ENCODE data around the gene GPD1.
A peak's percentile ranks its signal among the peaks of the same experiment; 100 is the strongest.

Gene GPD1

GRCh38 chr12:50110762-50111351 is 7.0 kb downstream of the GPD1 start:
- H3K27ac ChIP-seq (ENCODE audit: low read length) = peak overlapping the region; percentile 85
- peak overlapping the region; percentile 47 to 49 for H3K9ac ChIP-seq (ENCODE audit: low read length in 2 of 2)
- H3K4me3 ChIP-seq (ENCODE audit: low read length in 2 of 2) = peak overlapping the region; percentile 60 to 69
- H3K27me3 ChIP-seq (ENCODE audit: control insufficient read depth in 1 of 2, insufficient read depth in 2 of 2, low read length in 2 of 2) = no peaks in the 10 kb centered on the region
- H3K36me3 ChIP-seq (ENCODE audit: control insufficient read depth in 2 of 2, insufficient read depth in 2 of 2, low read length in 2 of 2) = peaks cover 0 to 5% of the 10 kb centered on the region in 2 donors
- peaks cover 44% of the 10 kb centered on the region for H3K4me1 ChIP-seq (ENCODE audit: control insufficient read depth, insufficient read depth, low read length)
- H3K9me3 ChIP-seq (ENCODE audit: control insufficient read depth in 2 of 2, low read length in 2 of 2) = no peaks in the 10 kb centered on the region

DNA sequence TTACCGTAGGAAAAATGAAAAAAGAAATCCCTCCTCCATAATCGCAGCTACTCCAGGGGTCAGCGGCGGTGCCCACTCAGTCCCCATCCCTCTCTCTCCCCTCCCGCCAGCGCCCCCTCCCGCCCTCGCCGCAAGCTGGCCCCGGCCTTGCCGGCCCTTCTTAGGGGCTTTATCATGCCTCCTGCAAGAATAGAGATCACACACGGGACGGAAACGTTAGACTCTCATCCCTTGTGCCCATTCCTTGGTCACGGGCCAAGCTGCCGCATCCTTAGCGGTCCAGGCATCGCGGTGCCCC is 7.5 kb downstream of the GPD1 start:
- Histone ChIP-seq H3K9me3 (ENCODE audit: control insufficient read depth in 2 of 2, low read length in 2 of 2) (no peaks in the 10 kb centered on the region), H3K27me3 (ENCODE audit: control insufficient read depth in 1 of 2, insufficient read depth in 2 of 2, low read length in 2 of 2) (no peaks in the 10 kb centered on the region), H3K36me3 (ENCODE audit: control insufficient read depth in 2 of 2, insufficient read depth in 2 of 2, low read length in 2 of 2) (peaks cover under 1 to 6% of the 10 kb centered on the region in 2 donors), H3K27ac (ENCODE audit: low read length) (peak overlapping the region; percentile 85), H3K9ac (ENCODE audit: low read length in 2 of 2) (peak overlapping the region in 1 of 2 donors; percentile 49), H3K4me1 (ENCODE audit: control insufficient read depth, insufficient read depth, low read length) (peaks cover 44% of the 10 kb centered on the region), H3K4me3 (ENCODE audit: low read length in 2 of 2) (peak overlapping the region; percentile 60 to 69)

DNA sequence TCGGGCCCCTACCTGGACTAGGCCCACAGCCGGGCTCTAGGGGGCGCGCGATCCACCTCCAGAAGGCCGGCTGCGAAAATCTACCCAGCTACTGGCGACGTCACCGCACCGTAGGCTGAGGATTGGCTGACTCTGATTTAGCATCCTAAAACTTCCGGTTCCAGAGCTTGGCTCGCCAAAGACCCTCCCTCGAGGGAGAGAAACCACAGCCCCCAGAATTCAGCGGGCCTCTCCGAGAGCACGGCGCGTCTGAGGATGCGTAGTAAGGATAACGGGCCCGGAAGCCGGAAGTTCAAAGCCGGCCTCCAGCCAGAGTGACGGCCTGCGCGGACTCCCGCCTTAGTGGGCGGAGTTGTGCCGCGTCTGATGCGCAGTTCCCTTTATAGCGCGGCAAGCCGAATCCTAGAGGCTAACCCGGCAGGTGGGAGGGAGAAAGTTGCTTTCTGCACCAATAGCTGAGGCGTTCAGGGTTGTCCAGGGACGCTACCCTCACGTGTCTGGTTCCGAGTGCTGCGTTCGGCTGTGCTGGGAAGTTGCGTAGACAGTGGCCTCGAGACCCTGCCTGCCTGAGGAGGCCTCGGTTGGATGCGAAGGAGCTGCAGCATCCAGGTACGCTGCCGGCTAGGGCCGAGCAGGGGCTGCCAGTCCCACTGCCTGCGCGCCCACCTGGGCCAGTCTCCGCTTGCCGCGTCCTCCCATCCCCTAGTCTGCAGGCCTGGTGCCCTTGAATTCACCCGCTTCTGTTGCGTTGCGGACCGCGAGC is 8.1 kb downstream of the GPD1 start, which contains the start of gene COX14:
TSS of gene COX14 (plus strand) at position 544 of the 763 bp plus-strand sequence. CDS start 7,808 bp downstream, outside the sequence.
- Histone ChIP-seq H3K9me3 (ENCODE audit: control insufficient read depth in 2 of 2, low read length in 2 of 2) (no peaks in the 10 kb centered on the region), H3K4me1 (ENCODE audit: control insufficient read depth, insufficient read depth, low read length) (peaks cover 44% of the 10 kb centered on the region), H3K27ac (ENCODE audit: low read length) (peak within 1 kb of the TSS; percentile 100), H3K4me3 (ENCODE audit: low read length in 2 of 2) (peak within 1 kb of the TSS; percentile 92 to 100), H3K27me3 (ENCODE audit: control insufficient read depth in 1 of 2, insufficient read depth in 2 of 2, low read length in 2 of 2) (no peaks in the 10 kb centered on the region), H3K9ac (ENCODE audit: low read length in 2 of 2) (peak within 1 kb of the TSS; percentile 94 to 99), H3K36me3 (ENCODE audit: control insufficient read depth in 2 of 2, insufficient read depth in 2 of 2, low read length in 2 of 2) (peaks cover 3 to 8% of the 10 kb centered on the region in 2 donors)

DNA sequence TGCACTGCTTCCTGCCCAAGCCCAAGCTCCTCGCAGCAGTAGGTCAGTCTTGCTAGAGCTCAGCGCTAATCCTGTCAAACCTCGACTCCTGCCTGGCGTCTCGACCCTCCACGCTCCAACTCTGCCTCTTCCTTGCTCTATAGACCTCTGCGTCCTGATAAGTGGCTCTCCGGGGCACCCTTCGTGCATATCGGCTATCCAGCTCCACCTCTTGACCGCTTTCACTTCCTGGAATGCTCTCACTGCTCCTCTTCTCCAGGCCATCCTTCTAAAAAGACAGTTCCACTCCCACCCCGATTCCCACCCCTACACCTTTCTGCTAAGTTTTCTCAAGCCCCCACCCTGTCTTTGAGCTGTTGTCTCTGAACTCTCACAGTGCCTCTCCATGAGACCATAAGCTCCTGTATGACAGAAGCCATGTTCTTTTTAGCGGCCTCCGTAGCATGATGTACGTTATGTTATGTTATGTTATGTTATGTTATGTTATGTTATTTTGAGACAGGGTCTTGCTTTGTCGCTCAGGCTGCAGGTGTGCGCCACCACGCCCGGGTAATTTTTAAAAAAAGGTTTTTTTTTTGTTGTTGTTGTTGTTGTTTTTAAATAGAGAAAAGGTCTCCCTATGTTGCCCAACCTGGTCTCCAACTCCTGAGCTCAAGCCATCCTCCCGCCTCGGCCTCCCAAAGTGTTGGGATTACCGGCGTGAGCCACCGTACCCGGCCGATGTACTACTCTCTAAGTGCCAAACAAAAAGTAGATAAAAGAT is 8.8 kb downstream of the GPD1 start:
- no peaks in the 10 kb centered on the region for H3K9me3 ChIP-seq (ENCODE audit: control insufficient read depth in 2 of 2, low read length in 2 of 2)
- H3K4me1 ChIP-seq (ENCODE audit: control insufficient read depth, insufficient read depth, low read length) = peaks cover 48% of the 10 kb centered on the region
- H3K27ac ChIP-seq (ENCODE audit: low read length) = peak overlapping the region; percentile 100
- peaks cover 3 to 8% of the 10 kb centered on the region in 2 donors for H3K36me3 ChIP-seq (ENCODE audit: control insufficient read depth in 2 of 2, insufficient read depth in 2 of 2, low read length in 2 of 2)
- H3K4me3 ChIP-seq (ENCODE audit: low read length in 2 of 2) = peak overlapping the region; percentile 92 to 100
- peak overlapping the region; percentile 94 to 99 for H3K9ac ChIP-seq (ENCODE audit: low read length in 2 of 2)
- H3K27me3 ChIP-seq (ENCODE audit: control insufficient read depth in 1 of 2, insufficient read depth in 2 of 2, low read length in 2 of 2) = no peaks in the 10 kb centered on the region

- peak overlapping the region; percentile 2 for H3K27ac ChIP-seq (ENCODE audit: low read length)
- peaks cover 20 to 26% of the 10 kb centered on the region in 2 donors for H3K36me3 ChIP-seq (ENCODE audit: control insufficient read depth in 2 of 2, insufficient read depth in 2 of 2, low read length in 2 of 2)
- H3K4me3 ChIP-seq (ENCODE audit: low read length in 2 of 2) = no peak overlapping the region
- no peaks in the 10 kb centered on the region for H3K9me3 ChIP-seq (ENCODE audit: control insufficient read depth in 2 of 2, low read length in 2 of 2)
- H3K4me1 ChIP-seq (ENCODE audit: control insufficient read depth, insufficient read depth, low read length) = peaks cover 32% of the 10 kb centered on the region
- H3K9ac ChIP-seq (ENCODE audit: low read length in 2 of 2) = no peak overlapping the region
- no peaks in the 10 kb centered on the region for H3K27me3 ChIP-seq (ENCODE audit: control insufficient read depth in 1 of 2, insufficient read depth in 2 of 2, low read length in 2 of 2)
These were observed 13.3 kb downstream of the GPD1 start for GRCh38 chr12:50117057-50117622.

DNA sequence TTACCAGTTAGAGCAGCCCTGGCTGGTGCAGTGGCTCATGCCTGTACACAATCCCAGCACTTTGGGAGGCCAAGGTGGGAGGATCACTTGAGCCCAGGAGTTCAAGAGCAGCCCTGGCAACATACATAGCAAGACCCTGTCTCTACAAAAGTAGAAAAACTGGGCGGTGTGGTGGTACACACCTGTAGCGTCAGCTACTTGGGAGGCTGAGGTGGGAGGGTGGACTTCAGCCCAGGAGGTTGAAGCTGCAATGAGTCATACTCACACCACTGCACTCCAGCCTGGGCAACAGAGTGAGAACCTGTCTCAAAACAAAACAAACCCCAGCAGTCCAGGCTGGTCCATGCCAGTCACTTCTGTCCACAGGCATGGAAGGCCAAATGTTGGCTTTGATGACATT is 15.6 kb downstream of the GPD1 start:
- H3K27ac ChIP-seq (ENCODE audit: low read length) = peak overlapping the region; percentile 24
- no peak overlapping the region for H3K9ac ChIP-seq (ENCODE audit: low read length in 2 of 2)
- H3K4me3 ChIP-seq (ENCODE audit: low read length in 2 of 2) = no peak overlapping the region
- H3K36me3 ChIP-seq (ENCODE audit: control insufficient read depth in 2 of 2, insufficient read depth in 2 of 2, low read length in 2 of 2) = peaks cover 29 to 40% of the 10 kb centered on the region in 2 donors
- no peaks in the 10 kb centered on the region for H3K27me3 ChIP-seq (ENCODE audit: control insufficient read depth in 1 of 2, insufficient read depth in 2 of 2, low read length in 2 of 2)
- H3K9me3 ChIP-seq (ENCODE audit: control insufficient read depth in 2 of 2, low read length in 2 of 2) = no peaks in the 10 kb centered on the region
- peaks cover 17% of the 10 kb centered on the region for H3K4me1 ChIP-seq (ENCODE audit: control insufficient read depth, insufficient read depth, low read length)

DNA sequence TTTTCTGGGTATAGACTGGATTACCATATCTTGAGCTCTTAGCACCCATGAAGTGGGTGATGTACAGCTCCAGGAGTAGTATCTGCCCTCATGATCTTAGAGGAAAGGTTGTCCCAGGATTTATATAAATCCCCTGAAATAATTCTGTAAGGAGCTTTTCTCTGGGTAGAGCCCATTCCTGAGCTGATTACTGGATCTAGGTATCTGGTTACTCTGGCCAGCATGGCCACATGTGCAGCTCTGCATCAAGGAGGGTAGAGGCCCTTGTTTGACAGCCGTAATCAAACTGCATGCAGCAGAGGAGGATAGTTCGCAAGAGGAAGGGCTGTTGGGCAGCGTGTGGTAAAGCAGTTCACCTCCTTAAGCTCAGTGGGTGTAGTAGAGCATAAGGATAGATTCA is 16.7 kb downstream of the GPD1 start:
- peaks cover 13% of the 10 kb centered on the region for H3K4me1 ChIP-seq (ENCODE audit: control insufficient read depth, insufficient read depth, low read length)
- H3K27me3 ChIP-seq (ENCODE audit: control insufficient read depth in 1 of 2, insufficient read depth in 2 of 2, low read length in 2 of 2) = no peaks in the 10 kb centered on the region
- no peak overlapping the region for H3K27ac ChIP-seq (ENCODE audit: low read length)
- no peak overlapping the region for H3K4me3 ChIP-seq (ENCODE audit: low read length in 2 of 2)
- no peaks in the 10 kb centered on the region for H3K9me3 ChIP-seq (ENCODE audit: control insufficient read depth in 2 of 2, low read length in 2 of 2)
- no peak overlapping the region for H3K9ac ChIP-seq (ENCODE audit: low read length in 2 of 2)
- H3K36me3 ChIP-seq (ENCODE audit: control insufficient read depth in 2 of 2, insufficient read depth in 2 of 2, low read length in 2 of 2) = peaks cover 31 to 40% of the 10 kb centered on the region in 2 donors

GRCh38 chr12:50120953-50121352 is 17.1 kb downstream of the GPD1 start:
- peaks cover 31 to 39% of the 10 kb centered on the region in 2 donors for H3K36me3 ChIP-seq (ENCODE audit: control insufficient read depth in 2 of 2, insufficient read depth in 2 of 2, low read length in 2 of 2)
- H3K27me3 ChIP-seq (ENCODE audit: control insufficient read depth in 1 of 2, insufficient read depth in 2 of 2, low read length in 2 of 2) = no peaks in the 10 kb centered on the region
- H3K9ac ChIP-seq (ENCODE audit: low read length in 2 of 2) = no peak overlapping the region
- H3K4me3 ChIP-seq (ENCODE audit: low read length in 2 of 2) = no peak overlapping the region
- H3K4me1 ChIP-seq (ENCODE audit: control insufficient read depth, insufficient read depth, low read length) = peaks cover 12% of the 10 kb centered on the region
- no peaks in the 10 kb centered on the region for H3K9me3 ChIP-seq (ENCODE audit: control insufficient read depth in 2 of 2, low read length in 2 of 2)
- H3K27ac ChIP-seq (ENCODE audit: low read length) = no peak overlapping the region

GRCh38 chr12:50121641-50122040 is 17.8 kb downstream of the GPD1 start:
- Histone ChIP-seq H3K27me3 (ENCODE audit: control insufficient read depth in 1 of 2, insufficient read depth in 2 of 2, low read length in 2 of 2) (no peaks in the 10 kb centered on the region), H3K36me3 (ENCODE audit: control insufficient read depth in 2 of 2, insufficient read depth in 2 of 2, low read length in 2 of 2) (peaks cover 28 to 38% of the 10 kb centered on the region in 2 donors), H3K27ac (ENCODE audit: low read length) (no peak overlapping the region)

DNA sequence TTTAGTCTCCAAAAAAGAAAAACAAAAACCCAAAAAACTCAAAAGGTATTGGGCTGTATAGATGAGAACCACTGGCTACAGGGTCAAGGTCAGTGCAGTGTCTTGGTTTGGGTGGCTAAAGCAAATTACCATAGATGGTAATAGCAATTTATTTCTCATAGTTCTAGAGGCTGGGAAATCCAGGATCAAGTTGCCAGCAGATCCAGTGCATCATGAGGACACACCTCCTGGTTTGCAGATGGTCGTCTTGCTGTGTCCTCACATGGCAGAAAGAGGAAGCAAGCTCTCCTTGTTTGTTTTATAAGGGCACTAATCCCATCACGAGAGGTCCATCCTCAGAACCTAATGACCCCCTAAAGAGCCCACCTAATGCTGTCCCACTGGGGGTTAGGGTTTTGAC is 19.4 kb downstream of the GPD1 start:
- H3K27me3 ChIP-seq (ENCODE audit: control insufficient read depth in 1 of 2, insufficient read depth in 2 of 2, low read length in 2 of 2) = no peaks in the 10 kb centered on the region
- H3K9ac ChIP-seq (ENCODE audit: low read length in 2 of 2) = no peak overlapping the region
- peaks cover 39 to 48% of the 10 kb centered on the region in 2 donors for H3K36me3 ChIP-seq (ENCODE audit: control insufficient read depth in 2 of 2, insufficient read depth in 2 of 2, low read length in 2 of 2)

More at GRCh38 chr12:50121641-50122040, 17.8 kb downstream of the GPD1 start:
- H3K9ac ChIP-seq (ENCODE audit: low read length in 2 of 2) = no peak overlapping the region
- H3K4me3 ChIP-seq (ENCODE audit: low read length in 2 of 2) = no peak overlapping the region
- H3K9me3 ChIP-seq (ENCODE audit: control insufficient read depth in 2 of 2, low read length in 2 of 2) = no peaks in the 10 kb centered on the region
- H3K4me1 ChIP-seq (ENCODE audit: control insufficient read depth, insufficient read depth, low read length) = peaks cover 12% of the 10 kb centered on the region

More for the DNA sequence above, 19.4 kb downstream of the GPD1 start:
- H3K27ac ChIP-seq (ENCODE audit: low read length) = no peak overlapping the region
- H3K4me1 ChIP-seq (ENCODE audit: control insufficient read depth, insufficient read depth, low read length) = peaks cover 5% of the 10 kb centered on the region
- H3K9me3 ChIP-seq (ENCODE audit: control insufficient read depth in 2 of 2, low read length in 2 of 2) = no peaks in the 10 kb centered on the region
- H3K4me3 ChIP-seq (ENCODE audit: low read length in 2 of 2) = no peak overlapping the region
